ENCODE data around the gene LRBA. TPM values are rescaled to one million over a fixed set of nuclear protein-coding genes. Genes with fewer than 3 reads are reported as not detected.

The LRBA gene
- total and polyA plus RNA-seq, 2 of the 4 experiments (the other 2 are of a cell fraction) = 10.2 to 51.6 TPM

GRCh38 chr4:150423503-150423902 is 591.6 kb downstream of the LRBA start:
- Histone ChIP-seq H3K18ac (ENCODE audit: low read depth, low read length) (no peak overlapping the region), H2AK5ac (ENCODE audit: low read depth, low read length) (no peak overlapping the region), H3K4me3 (ENCODE audit: insufficient read depth, low read depth, low read length) (no peak overlapping the region), H3K4me2 (ENCODE audit: low read depth, low read length) (no peak overlapping the region), H2AFZ (replicated peaks; ENCODE audit: low read length, poor library complexity) (no peak overlapping the region), H4K8ac (ENCODE audit: low read depth in 2 of 2, low read length in 2 of 2) (no peak overlapping the region), H2BK5ac (ENCODE audit: low read depth, low read length, poor library complexity, severe bottlenecking) (no peak overlapping the region), H3K79me1 (ENCODE audit: low read depth in 1 of 2, low read length in 2 of 2) (no peaks in the 10 kb centered on the region), H3K4me1 (ENCODE audit: control insufficient read depth, insufficient read depth, low read length) (no peaks in the 10 kb centered on the region), H3K4ac (ENCODE audit: low read depth, low read length) (no peak overlapping the region), H3K9ac (ENCODE audit: low read depth, low read length) (no peak overlapping the region), H2BK15ac (ENCODE audit: low read depth, low read length) (no peak overlapping the region), H3K14ac (replicated peaks; ENCODE audit: low read depth, low read length) (no peak overlapping the region), H2AK9ac (replicated peaks; ENCODE audit: low read depth, low read length, poor library complexity) (no peak overlapping the region), H3K36me3 (ENCODE audit: control insufficient read depth, insufficient read depth, low read length) (no peaks in the 10 kb centered on the region), H3K56ac (ENCODE audit: extremely low read depth, insufficient read depth, low read length) (no peak overlapping the region), H3K9me3 (ENCODE audit: control insufficient read depth, insufficient read depth, low read length) (no peaks in the 10 kb centered on the region), H4K20me1 (ENCODE audit: insufficient read depth, low read length) (no peaks in the 10 kb centered on the region), H4K5ac (ENCODE audit: low read depth, low read length) (no peak overlapping the region), H4K91ac (ENCODE audit: insufficient read depth, low read depth, low read length) (no peak overlapping the region), H3K27ac (ENCODE audit: insufficient read depth, low read length) (no peak overlapping the region), H2BK20ac (ENCODE audit: low read depth, low read length) (no peak overlapping the region), H3K27me3 (ENCODE audit: control insufficient read depth, insufficient read depth, low read length) (no peaks in the 10 kb centered on the region), H3K23ac (ENCODE audit: low read depth, low read length) (no peak overlapping the region), H2BK120ac (ENCODE audit: low read depth, low read length) (no peak overlapping the region), H3K9me1 (ENCODE audit: insufficient read depth, low read length) (no peaks in the 10 kb centered on the region; the same call in 1 of the 2 replicates)
- DNase-seq (no peak), ATAC-seq (ENCODE audit: low read depth) (no peak)
- TF ChIP-seq FOS (IDR thresholded peaks at IDR 0.05; ENCODE audit: low read depth, low read length) = no peak
- no peak for TF ChIP-seq CHD1 (IDR thresholded peaks at IDR 0.05; ENCODE audit: low read depth, low read length)
- no peak for TF ChIP-seq RAD21 (IDR thresholded peaks at IDR 0.05; ENCODE audit: low read length)
- no peak for TF ChIP-seq CEBPB (IDR thresholded peaks at IDR 0.05; ENCODE audit: low read depth, low read length)
- TF ChIP-seq POLR2A (IDR thresholded peaks at IDR 0.05; ENCODE audit: low read depth, low read length) = no peak
- no peak for TF ChIP-seq NFE2L2 (IDR thresholded peaks at IDR 0.05; ENCODE audit: low read depth, low read length)
- no peak for TF ChIP-seq MAFK (IDR thresholded peaks at IDR 0.05; ENCODE audit: low read depth, low read length)
- no peak for TF ChIP-seq MXI1 (IDR thresholded peaks at IDR 0.05; ENCODE audit: borderline replicate concordance, low read depth, low read length)
- TF ChIP-seq RFX5 (IDR thresholded peaks at IDR 0.05; ENCODE audit: low read depth, low read length) = no peak
- TF ChIP-seq RCOR1 (IDR thresholded peaks at IDR 0.05; ENCODE audit: insufficient replicate concordance, low read length) = no peak
- no peak for TF ChIP-seq SMC3 (IDR thresholded peaks at IDR 0.05; ENCODE audit: low read depth, low read length)
- no peak for TF ChIP-seq ELK1 (IDR thresholded peaks at IDR 0.05; ENCODE audit: borderline replicate concordance, low read depth, low read length)
- no peak for TF ChIP-seq USF2 (IDR thresholded peaks at IDR 0.05; ENCODE audit: low read depth, low read length)
- TF ChIP-seq, protein P1, sequence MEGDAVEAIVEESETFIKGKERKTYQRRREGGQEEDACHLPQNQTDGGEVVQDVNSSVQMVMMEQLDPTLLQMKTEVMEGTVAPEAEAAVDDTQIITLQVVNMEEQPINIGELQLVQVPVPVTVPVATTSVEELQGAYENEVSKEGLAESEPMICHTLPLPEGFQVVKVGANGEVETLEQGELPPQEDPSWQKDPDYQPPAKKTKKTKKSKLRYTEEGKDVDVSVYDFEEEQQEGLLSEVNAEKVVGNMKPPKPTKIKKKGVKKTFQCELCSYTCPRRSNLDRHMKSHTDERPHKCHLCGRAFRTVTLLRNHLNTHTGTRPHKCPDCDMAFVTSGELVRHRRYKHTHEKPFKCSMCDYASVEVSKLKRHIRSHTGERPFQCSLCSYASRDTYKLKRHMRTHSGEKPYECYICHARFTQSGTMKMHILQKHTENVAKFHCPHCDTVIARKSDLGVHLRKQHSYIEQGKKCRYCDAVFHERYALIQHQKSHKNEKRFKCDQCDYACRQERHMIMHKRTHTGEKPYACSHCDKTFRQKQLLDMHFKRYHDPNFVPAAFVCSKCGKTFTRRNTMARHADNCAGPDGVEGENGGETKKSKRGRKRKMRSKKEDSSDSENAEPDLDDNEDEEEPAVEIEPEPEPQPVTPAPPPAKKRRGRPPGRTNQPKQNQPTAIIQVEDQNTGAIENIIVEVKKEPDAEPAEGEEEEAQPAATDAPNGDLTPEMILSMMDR (conservative IDR thresholded peaks at IDR 0.05; ENCODE audit: low read depth, low read length) = no peak
- TF ChIP-seq BHLHE40 (IDR thresholded peaks at IDR 0.05; ENCODE audit: low read depth, low read length) = no peak
- no peak for TF ChIP-seq MAZ (IDR thresholded peaks at IDR 0.05; ENCODE audit: borderline replicate concordance, low read depth, low read length)
- intact Hi-C loops (cut with micrococcal nuclease) (no loop called here), dilution Hi-C loops (cut with HindIII; ENCODE audit: low sequenced_read_pairs, unreplicated experiment) (no loop called here), in situ Hi-C loops (cut with MboI; ENCODE audit: low sequenced_read_pairs) (no loop called here)
- ChIA-PET CTCF (no interaction called here), POLR2A (ENCODE audit: unreplicated experiment) (no interaction called here)
- BruUV-seq (replicated peaks) = no TSS peak
- 100% methylated on average over 1 of the region's 12 CpGs; no CpG with 5 or more reads in 1 of the 2 experiments for WGBS, 2 experiments (ENCODE audit: extremely low coverage in 2 of 2, insufficient read length in 1 of 2)
